PC-3 (cell line): ENCODE measurements around the gene PNMA8B.

Experiments
- EZH2 ChIP-seq: fragments of 300-600 bp; sonication (generic); IDR thresholded peaks from one replicate; pipeline ENCODE4 v1.6.1; 2017; ENCODE audit warnings: antibody characterized with exemption, mild to moderate bottlenecking, low read length; ENCODE audit not compliant: unreplicated experiment
- EZH2phosphoT487 ChIP-seq: fragments of 300-600 bp; sonication (generic); IDR thresholded peaks from 2 replicates; pipeline ENCODE4 v1.6.1; 2018; ENCODE audit warnings: mild to moderate bottlenecking, antibody characterized with exemption, low read length, borderline replicate concordance
- TF ChIP-seq, protein P1 (sequence below): fragments of 300-600 bp; sonication (generic); conservative IDR thresholded peaks from 2 replicates; pipeline ENCODE4 v1.5.1; 2017; ENCODE audit warnings: antibody characterized with exemption, low read depth, mild to moderate bottlenecking, low read length

DNA sequence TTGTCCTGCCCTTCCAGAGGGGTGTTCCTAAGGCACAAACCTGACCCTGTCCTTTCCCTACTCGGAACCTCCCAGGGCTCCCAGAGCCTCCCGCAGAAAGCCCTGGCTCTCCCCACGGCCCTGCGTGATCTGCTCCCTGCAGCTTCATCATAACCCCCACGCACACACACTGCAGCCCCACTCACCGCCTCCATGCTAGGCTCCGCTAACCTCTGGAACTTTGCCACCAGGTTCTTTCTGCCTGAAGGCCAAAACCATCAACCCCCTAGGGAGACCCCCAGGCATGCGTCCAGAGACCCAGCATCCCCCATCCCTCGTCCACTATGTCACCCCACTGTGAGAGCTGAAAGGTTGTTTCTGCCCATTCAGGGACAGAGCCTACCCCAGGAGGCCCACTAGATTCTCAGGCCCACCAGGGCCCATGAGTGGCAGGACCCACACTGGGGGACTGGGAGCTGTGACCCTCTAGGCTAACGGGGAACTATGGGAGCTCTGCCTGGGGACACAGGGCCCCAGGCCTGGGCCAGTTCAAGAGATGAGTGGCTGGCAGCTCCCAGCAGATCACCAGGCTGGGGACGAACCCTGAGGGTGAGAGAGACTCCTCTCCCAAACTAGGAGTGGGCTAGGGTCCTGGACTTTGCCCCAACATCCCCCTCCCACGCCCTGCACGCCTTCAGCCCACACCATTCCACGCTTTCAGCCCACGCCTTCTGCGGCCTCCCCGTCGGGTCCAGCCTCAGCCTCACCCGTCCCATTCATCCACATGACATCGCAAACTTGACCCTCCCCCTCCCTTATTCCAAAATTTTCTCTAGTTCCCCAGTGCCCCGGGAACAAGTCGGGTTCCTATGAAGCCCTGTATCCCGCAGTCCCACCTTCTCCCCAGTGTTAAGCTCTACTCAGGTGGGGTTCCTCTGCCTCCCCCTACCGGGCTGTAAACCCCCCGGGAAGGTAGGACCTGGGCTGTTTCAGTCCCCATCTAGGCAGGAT, 33.2 kb upstream of the PNMA8B start:
- TF ChIP-seq, protein P1, sequence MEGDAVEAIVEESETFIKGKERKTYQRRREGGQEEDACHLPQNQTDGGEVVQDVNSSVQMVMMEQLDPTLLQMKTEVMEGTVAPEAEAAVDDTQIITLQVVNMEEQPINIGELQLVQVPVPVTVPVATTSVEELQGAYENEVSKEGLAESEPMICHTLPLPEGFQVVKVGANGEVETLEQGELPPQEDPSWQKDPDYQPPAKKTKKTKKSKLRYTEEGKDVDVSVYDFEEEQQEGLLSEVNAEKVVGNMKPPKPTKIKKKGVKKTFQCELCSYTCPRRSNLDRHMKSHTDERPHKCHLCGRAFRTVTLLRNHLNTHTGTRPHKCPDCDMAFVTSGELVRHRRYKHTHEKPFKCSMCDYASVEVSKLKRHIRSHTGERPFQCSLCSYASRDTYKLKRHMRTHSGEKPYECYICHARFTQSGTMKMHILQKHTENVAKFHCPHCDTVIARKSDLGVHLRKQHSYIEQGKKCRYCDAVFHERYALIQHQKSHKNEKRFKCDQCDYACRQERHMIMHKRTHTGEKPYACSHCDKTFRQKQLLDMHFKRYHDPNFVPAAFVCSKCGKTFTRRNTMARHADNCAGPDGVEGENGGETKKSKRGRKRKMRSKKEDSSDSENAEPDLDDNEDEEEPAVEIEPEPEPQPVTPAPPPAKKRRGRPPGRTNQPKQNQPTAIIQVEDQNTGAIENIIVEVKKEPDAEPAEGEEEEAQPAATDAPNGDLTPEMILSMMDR: no peak
- TF ChIP-seq EZH2phosphoT487 (no peak), EZH2 (no peak)
